CD4-positive, alpha-beta T cell treated with Interleukin-6 at 100 ng/mL for 8 hours (primary cell): ENCODE measurements around the gene MCF2L.
"Not testable (repeated sequence)": the region's sequence is repeated elsewhere in the genome, so short reads cannot be mapped to it uniquely, and the experiment has no call there.

Source experiments
- DNase-seq: peaks from one replicate; pipeline ENCODE4 v3.0.0-alpha.2; 2020; ENCODE audit warnings: mixed read lengths, low spot score

MCF2L gene

DNA sequence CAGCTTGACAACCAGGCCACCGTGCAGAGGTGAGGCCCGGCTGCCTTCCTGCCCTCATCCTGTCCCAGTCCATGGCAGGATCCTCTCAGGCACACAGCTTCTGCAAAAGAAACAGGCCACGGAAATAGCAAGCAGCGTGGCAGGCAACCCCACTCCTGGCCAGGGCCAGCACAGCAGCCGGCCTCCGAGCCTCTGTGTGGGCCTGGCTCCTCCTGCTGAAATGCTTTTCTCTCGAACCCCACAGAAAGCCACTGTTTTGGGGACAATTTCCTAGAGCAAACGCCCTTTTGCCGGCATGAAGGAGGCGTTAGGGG lies 97.1 kb downstream of the MCF2L start:
- DNase-seq: no peak

DNA sequence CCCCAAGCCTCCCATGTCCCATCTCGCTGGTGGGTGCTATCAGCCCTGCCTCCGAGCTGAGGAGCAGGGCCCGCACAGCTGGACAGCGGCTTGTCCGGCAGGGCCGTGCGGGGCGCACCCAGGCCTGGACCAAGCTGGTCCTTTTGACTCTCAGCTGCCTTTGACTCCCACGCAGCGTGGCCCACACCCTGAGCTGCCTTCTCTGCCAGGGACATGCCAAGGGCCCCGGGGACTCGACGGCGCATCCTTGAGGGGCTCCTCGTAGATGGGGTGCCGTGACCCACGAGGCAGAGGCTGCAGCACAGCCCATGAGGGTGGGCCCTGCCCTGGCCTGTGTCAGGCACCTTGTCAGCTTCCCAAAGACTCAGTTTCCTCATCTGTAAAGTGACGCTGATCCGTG lies 97.7 kb downstream of the MCF2L start:
- DNase-seq: no peak

- no peak for DNase-seq
Observed at GRCh38 chr13:113069861-113070805, 101.1 kb downstream of the MCF2L start.

DNA sequence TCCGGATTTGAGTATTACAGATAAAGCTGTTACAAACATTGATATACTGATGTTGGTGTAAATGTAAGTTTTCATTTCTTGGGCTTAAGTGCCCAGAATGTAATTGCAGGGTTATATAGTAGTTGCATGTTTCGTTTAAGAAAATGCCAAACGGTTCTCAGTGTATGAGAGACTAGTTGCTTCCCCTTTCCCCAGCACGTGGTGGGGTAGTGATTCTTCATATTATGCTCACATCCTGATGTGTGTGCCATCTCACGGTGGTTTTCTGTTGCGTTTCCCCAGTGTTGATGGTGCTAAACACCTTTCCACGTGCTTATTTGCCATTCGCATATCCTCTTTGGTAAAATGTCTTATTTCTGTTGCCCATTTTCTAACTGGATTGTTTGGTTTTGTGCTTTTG lies 101.8 kb downstream of the MCF2L start:
- DNase-seq: no peak

- DNase-seq: no peak
Observed at GRCh38 chr13:113072376-113072775, 103.4 kb downstream of the MCF2L start.

GRCh38 chr13:113073942-113074341 lies 104.9 kb downstream of the MCF2L start:
- DNase-seq: no peak

- no peak for DNase-seq
Observed at GRCh38 chr13:113074401-113074800, 105.4 kb downstream of the MCF2L start.

GRCh38 chr13:113074876-113075275 lies 105.9 kb downstream of the MCF2L start:
- DNase-seq: no peak

GRCh38 chr13:113075711-113076110 lies 106.7 kb downstream of the MCF2L start:
- no peak for DNase-seq

DNA sequence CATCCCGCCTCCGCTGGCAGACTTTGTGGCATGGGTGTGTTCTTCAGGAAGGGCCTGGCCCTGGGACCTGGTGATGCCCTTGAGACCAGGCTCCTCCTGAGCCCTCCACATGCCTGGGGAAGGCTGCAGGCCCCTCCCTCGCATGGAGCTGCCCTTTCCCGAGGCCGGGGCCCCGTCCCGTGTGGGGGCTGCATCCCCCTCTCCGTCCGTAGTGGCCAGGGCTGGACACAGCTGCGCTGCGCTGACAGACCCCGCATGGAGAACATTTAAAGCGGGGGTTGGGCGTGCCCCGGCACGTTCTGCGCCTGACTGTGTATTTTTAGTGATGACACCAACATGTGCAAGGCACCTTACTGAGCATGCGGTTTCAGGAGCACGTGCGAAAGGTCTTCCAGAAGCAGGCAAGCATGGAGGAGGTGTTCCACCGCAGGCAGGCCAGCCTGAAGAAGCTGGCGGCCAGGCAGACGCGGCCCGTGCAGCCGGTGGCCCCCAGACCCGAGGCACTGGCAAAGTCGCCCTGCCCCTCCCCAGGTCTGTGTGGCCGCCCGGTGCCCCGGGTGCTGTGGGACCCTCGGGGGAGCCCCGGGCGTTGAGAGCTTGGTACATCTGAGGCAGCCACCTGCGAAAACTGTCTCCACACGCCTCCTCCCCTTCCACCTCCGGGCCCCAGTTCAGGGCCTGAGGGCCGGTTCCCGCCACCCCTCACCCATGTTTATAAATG lies 107.8 kb downstream of the MCF2L start:
- no peak for DNase-seq

GRCh38 chr13:113077566-113077952 lies 108.5 kb downstream of the MCF2L start:
- DNase-seq: no peak

DNA sequence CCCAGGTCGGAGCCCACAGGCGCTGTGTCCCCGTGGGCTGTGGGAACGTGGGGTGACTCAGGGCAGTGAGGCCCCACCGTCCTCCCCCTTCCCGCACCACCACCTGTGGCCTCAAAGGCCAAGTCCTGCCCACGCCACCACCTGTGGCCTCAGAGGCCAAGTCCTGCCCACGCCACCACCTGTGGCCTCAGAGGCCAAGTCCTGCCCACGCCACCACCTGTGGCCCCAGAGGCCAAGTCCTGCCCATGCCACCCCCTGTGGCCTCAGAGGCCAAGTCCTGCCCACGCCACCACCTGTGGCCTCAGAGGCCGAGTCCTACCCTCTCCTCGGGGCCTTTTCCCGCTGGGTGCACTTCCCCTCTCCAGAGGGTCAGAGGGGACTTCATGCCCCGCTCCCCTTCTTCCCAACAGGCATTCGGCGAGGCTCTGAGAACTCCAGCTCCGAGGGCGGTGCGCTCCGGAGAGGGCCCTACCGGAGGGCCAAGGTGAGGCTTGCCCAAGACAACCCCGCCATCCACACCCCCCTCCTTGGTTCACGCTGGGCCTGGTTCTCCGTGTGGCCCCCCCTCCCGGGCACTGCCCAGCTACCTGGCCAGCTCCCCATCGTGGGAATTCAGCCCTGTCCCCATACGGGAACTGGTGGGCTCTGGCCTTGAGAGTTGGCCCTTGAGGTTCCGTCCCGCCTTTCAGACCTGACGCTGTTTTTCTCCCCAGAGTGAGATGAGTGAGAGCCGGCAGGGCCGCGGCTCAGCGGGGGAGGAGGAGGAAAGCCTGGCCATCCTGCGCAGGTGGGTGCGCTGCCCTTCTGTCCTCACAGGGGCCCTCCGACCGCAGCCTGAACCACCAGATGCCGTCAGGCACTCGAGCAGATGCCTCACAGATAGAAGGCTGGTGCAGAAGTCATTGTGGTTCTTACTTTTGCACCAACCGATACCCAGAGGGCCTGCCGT lies 109.2 kb downstream of the MCF2L start:
- DNase-seq: no peak

GRCh38 chr13:113078902-113079780 lies 110.1 kb downstream of the MCF2L start:
- no peak for DNase-seq

GRCh38 chr13:113079781-113080080 lies 110.7 kb downstream of the MCF2L start:
- not testable (repeated sequence) for DNase-seq

DNA sequence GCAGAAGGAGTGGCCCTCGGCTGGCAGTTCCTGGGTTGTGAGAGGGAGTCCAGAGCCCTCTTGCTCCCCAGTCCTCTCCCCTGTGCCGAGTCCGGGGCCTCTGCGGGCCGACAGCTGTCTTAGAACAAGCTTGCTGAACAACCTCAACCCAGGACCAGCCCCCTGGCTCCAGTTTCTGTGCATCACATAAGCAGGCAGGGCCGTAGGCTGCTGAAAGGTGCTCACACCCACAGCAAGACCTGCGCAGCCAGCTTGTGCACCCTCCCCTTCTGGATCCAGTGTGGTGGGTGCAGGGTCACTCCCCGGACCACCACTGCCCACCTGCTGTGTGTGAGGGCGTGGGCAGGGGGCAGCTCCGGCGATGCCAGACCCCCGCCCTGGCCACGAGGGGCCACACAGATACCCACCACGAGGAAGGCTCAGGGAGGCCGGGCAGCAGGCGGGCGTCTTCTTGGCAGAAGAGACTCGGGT lies 111.4 kb downstream of the MCF2L start:
- no peak for DNase-seq

GRCh38 chr13:113080901-113081521 lies 112.0 kb downstream of the MCF2L start:
- no peak for DNase-seq

DNA sequence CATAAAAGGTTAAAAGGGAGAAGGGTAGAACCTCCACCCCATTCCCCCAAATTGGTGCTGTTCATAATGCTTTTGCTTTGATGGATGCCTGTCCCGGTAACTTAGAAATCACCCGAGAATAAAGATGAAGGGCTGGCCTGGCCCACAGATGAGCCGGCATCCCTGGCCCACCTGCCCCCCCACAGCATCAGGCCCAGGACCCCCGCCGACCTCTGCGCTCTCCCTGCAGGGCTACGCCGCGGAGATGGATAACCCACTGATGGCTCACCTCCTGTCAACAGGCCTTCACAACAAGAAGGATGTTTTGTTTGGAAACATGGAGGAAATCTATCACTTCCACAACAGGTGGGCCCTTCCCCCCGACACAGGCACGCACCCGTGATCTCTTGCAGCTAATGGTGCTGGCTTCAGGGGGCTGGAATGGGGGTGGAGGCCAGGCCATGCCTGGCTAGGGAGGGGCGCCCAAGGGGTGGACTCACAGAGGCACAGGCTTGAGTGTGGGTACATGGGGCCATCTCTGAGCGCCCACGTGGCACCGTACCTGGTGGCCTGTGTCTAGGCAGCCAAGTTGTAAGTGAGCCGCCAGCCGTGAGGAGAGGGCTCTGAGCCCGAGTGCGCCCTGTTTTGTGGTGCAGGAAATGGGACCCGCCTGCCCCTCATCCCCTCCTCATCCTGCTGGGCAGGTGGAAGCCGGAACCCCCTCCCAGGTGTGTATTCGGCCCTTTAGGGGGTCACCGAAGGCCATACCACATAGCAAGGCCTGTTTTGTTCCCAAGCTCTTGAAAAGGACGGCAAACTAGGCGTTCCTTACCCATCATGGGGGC lies 113.4 kb downstream of the MCF2L start:
- DNase-seq: no peak

- DNase-seq: no peak
Observed at GRCh38 chr13:113083022-113083373, 114.0 kb downstream of the MCF2L start.

- DNase-seq: no peak
Observed at GRCh38 chr13:113083402-113084061, 114.5 kb downstream of the MCF2L start.
